ENCODE data around the gene LIPC.

- TF ChIP-seq CTCF (conservative IDR thresholded peaks at IDR 0.05; ENCODE audit: low read depth, low read length) = no peak
- TF ChIP-seq RAD21 (IDR thresholded peaks at IDR 0.05; ENCODE audit: low read length) = no peak
Measured at GRCh38 chr15:58547628-58548307, 116.0 kb downstream of the LIPC start.

Measured in IMR-90 (cell line).